ENCODE measurements around the gene TCEA2.

TCEA2 gene

DNA sequence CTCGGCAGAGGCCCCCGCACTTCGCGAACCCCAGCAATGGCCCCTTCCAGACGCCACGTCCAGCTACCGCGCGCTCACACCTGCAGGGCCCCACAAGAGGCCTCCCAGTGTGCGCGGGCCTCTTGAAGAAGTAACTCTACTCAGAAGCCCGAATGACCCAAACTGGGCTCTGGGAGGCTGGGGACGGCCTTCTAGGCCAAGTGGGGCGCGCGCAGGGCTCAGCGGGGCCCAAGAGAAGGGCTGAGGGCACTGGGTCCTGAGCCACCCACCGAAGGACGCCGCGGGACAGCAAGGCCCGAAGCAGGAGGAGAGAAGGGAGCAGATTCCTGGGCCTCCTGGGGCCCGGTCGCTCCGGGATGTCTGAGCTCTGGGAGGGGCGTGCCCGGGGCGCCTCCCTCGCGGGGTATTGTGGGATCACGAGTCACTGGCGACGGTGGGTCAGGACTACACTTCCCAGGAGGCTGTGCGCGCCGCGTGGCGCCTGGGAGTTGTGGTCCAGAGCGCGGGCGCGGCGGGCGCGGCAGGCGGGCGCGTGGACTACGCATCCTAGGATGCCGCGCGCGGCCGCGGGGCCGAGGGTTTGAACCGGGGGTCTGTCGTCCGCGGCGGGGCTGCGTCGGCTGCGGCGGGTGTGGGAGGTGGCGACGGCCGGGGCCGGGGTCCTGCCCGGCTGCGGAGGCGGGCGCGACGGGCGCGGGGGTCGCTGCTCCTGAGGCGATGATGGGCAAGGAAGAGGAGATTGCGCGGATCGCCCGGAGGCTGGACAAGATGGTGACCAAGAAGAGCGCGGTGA, at the start of gene TCEA2:
TSS of gene TCEA2 (plus strand) at position 603 of the 793 bp plus-strand sequence. CDS start at position 718, 115 bp downstream.
- DNase-seq, result peak; percentile 94

DNA sequence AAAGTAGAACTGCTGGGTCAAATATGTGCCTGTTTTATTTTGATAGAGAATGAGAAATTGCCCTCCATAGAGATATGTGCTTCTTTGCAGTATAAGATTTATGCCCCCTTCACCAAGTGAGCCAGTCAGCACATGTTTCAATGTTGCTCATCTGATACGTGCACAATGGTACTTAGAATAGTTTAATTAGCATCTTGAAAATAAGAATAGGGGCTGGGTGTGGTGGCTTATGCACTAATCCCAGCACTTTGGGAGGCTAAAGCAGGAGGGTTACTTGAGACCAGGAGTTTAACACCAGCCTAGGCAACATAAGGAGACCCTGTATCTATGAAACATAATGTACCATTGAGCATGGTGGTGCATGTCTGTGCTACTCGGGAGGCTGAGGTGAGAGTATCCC, 47.4 kb upstream of the TCEA2 start:
- DNase-seq, result no peak

DNA sequence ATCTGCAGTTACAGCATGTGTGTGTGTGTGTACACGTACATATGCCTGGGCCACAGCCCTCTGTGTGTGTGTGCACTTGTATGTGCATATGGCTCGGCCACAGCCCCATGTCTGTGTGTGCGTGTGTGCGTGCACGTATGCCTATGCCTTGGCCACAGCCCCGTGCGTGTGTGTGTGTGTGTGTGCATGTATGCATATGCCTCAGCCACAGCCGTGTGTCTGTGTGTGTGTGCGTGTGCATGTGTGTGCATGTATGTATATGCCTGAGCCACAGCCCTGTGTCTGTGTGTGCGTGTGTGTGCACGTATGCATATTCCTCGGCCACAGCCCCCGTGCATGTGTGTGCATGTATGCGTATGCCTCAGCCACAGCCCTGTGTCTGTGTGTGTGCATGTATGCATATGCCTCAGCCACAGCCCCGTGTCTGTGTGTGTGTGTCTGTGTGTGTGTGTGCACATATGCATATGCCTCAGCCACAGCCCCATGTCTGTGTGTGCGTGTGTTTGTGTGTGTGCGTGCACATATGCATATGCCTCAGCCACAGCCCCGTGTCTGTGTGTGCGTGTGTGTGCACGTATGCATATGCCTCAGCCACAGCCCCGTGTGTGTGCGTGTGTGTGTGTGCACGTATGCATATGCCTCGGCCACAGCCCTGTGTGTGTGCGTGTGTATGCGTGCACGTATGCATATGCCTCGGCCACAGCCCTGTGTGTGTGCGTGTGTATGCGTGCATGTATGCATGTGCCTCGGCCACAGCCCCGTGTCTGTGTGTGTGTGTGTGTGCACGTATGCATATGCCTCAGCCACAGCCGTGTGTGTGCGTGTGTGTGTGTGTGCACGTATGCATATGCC, 41.6 kb upstream of the TCEA2 start:
- no peak for DNase-seq

DNA sequence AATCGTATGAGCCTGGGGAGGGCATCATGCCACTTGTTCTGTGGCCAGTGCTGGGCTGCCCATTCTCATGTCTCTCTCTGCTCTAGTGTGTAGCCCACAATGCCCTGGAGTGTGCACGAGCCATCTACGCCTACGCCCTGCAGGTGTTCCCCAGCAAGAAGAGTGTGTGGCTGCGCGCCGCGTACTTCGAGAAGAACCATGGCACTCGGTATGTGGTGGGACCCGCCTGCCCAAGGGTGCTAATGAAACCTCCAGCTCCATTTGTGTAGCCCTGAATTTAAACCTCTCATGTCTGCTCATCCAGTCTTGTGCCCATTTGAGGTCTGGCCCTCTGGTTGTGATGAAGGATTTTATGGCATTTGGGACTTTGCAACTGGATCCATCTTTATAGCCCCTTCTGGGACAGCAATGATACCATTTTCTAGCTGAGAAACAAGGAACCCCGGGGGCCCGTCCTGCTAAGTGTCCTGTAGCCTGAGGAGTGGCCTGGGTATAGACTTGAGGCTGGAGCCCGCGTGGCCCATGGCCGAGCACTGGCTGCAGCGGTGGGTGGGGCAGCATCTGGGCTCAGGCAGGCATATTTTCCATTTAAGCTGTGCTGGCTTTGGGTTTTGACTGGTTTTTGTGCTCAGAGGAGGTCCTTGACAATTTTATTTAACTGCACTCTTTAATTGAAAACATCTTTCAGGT, 40.2 kb upstream of the TCEA2 start:
- no peak for DNase-seq

DNA sequence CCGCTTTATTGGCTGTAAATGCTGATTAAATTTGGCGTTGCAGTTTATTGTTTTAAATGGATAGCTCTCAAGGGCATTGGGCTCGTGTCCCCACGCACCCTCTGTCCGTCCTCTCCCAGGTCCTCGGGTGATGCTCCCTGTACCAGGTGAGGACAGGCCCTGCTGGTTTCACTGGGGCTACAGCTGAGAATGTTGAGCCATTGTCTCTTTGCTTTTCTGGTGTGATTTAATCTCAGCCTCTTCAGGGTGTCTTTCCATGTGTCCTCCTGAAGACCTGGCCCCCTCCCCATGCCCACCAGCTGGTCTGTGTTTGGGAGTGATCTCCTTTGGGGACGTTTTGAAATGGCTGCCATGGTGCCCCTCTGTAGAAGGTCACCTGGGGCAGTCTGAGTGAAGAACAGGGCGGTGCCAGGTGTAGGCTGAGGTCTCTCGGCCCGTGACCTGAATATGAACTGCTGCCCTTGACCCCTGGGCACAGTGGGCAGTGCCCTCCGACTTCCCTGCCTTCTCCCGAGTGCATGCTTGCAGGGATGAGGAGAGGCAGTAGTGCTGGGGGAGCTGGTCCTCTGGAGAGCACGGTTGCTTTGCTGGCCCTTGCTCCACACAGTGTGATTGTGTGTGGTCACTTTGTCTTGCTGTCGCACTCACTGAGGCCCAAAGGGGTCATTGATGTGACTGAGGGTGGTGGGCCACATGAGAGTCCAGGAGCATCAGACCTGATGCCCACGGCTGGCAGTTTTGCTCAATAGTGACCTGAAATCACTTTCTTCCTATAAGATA, 39.4 kb upstream of the TCEA2 start:
- DNase-seq, result no peak

DNA sequence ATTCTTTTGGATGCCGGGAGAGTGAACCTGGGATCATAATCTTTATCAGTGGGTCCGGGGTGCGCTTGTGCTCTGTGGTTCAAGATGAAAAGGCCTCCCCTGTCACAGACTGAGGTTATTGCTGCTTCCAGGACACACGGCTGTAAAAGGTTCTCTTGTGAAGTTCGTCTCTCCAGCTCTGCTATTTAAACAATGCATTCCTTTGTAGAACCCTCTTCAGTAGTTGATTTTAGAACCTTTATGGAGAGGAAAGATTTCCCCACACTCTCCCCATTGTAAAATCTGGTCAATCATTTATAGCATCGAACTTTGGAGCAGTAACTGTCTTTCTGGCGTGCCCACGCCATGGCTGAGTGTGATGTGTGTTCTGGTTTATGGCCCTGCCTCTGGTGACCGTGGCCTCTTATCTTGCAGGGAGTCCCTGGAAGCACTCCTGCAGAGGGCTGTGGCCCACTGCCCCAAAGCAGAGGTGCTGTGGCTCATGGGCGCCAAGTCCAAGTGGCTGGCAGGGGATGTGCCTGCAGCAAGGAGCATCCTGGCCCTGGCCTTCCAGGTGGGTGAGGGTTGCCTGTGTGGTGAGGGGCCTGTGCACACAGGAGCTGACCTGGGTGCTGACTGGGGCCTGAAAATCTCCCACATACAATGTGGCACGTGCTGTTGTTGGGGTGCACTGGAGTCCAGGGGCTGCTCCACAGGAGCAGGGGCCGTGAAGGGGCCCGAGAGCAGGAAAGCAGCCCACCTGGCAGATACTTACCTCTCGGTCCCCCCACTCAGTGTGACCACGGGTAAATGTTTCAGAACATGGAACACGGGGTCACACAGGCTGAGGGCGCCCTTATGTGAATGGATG, 38.6 kb upstream of the TCEA2 start:
- DNase-seq, result no peak

DNA sequence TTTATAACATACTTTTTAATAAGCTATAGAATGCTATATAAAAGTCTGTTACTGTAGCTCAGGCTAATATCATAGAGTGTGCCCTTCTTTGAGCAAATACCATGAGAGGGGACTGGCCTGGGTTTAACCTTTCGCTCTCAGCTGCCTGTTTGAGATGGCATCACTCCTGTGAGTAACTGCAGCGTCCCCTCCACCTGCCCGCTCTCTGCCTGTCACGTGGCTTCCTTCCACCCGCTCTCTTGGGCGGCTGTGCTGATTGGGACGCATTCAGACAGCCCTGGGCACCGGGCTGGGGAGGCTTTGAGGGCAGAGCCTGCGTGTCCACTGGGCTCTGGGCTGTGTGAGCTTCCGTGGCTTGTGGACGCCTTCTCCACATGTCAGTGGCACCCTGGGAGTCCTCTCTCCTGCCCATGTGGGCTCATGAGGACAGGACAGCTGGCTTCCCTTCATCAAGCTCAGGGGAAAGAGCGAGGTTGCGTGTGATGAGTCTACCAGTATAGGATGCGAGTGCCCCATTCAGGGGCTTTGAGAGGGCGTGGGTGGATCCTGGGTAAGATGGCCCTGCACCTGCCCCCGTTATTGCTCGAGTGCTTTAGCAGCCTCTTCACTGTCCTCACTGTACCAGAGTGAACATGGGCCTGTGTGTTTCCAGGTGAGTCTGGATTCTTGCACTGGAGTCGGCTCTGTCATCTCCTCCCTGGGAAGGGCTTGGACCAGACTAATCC, 37.7 kb upstream of the TCEA2 start:
- DNase-seq, result no peak

DNA sequence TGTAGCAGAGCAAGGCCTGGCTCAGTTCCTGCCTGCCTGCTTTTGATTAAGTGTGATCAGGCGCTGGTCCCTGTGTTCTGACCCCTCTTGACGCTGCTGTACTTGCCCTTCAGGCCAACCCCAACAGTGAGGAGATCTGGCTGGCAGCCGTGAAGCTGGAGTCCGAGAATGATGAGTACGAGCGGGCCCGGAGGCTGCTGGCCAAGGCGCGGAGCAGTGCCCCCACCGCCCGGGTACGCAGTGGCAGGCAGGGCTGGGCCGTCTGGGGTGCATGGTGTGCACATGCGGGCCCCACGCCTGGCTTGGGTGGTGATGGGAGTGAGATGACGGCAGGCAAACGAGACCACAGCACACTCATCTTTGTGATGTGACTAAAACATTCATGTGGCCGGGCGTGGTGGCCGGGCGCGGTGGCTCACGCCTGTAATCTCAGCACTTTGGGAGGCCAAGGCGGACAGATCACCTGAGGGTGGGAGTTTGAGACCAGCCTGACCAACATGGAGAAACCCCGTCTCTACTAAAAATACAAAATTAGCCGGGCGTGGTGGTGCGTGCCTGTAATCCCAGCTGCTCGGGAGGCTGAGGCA, 37.1 kb upstream of the TCEA2 start:
- no peak for DNase-seq

DNA sequence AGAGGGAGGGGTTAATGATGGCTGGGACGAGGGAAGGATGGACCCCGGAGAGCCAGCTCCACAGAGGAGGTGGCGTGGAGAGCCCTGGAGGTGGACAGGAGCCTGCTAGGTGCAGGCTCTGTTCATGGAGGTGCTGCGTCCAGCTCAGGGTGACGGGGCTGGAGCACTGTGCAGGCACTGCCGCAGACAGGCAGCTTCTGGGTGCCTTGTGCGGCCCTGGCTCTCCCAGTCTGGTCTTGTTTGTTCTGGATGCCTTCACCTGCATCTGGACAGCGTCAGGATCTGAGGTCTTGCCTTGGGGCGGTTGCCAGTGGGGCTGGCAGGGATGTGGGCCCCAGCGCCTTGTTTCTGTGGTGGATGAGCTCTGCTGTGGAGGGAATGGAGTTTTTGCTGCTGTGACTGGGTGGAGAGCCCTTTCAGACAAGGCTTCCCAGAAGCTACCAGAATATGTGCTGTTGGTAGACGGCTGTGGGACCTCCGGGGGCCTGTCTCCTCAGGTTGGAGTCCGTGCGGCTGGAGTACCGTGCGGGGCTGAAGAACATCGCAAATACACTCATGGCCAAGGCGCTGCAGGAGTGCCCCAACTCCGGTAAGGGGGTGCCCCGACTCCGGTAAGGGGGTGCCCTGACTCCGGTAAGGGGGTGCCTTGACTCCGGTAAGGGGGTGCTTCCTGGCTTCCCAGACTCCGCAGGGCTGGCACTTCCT, 34.9 kb upstream of the TCEA2 start:
- no peak for DNase-seq

DNA sequence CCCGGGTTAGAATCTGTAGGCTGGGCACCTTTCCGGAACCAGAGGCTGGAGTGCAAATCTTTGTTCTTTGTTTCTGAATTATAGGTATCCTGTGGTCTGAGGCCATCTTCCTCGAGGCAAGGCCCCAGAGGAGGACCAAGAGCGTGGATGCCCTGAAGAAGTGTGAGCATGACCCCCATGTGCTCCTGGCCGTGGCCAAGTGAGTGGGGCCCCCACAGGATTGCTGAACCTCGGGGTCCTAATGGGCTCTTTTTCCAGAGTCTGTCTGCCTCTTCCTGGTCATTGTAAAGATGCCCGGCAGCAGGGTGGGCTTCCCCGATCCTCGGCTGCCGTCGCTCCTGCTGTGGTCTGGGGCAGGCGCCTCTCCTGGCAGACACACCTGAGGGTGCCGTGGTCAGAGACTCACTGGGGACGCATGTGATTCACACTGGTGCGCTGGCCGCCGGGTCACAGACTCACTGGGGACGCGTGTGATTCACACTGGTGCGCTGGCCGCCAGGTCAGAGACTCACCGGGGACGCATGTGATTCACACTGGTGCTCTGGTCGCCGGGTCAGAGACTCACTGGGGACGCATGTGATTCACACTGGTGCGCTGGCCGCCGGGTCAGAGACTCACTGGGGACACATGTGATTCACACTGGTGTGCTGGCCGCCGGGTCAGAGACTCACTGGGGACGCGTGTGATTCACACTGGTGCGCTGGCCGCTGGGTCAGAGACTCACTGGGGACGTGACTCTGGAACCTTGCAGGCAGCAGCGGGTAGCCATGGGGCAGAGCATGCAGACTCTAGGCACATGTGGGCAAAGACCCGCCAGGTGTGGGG, 33.5 kb upstream of the TCEA2 start:
- no peak for DNase-seq

DNA sequence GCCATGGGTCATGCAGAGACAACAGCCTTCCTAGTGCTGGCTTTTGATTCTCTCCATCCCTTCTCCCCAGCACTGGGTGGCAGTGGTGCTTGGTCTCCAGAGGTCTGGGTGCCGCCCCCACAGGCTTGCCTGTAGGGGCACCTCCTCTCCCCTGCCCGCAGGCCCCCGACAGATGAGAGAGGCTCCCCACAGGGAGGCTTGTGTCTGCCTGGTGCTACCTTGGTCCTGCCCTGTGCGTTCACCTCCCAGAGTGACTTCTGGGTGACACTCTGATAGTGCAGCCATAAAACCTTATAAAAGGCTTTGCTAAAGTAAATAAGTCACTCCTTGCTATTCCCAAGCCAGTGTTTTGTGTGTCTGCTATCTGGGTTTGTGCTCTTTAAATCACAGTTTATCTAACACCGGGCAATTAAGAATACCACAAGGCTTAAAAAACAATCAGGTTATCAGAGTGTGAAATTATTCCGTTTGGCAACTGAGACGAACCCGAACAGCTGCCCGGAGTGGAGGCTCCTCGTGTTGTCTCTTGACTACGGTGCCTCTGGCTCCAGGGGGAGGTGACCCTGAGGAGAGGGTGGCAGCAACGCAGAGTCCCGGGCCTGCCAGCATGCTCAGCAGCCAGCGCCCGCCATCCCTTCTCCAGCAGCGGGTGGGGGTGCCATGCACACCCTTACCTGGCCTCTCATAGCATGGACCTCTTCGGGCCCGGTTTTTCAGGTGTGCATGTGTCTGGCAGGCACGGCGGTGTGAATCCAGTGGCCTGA, 32.4 kb upstream of the TCEA2 start:
- no peak for DNase-seq

DNA sequence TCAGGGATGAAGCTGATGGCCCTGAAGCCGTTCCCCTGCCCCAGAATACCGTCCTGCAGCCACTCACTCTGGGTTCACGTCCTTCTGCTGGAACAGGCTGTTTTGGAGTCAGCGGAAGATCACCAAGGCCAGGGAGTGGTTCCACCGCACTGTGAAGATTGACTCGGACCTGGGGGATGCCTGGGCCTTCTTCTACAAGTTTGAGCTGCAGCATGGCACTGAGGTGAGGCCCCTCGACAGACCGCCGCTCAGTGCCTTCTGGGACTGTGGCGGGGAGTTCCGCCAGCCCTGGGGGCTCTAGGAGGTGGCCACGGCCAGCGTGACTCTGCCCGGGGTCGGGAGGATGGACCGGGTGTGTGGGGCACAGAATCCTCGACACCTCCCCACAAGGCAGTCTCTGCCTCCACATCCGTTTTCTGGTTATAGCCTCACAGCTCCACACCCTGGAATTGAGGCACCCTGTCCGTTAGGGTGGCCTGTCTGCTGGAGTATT, 31.1 kb upstream of the TCEA2 start:
- DNase-seq, result no peak

DNA sequence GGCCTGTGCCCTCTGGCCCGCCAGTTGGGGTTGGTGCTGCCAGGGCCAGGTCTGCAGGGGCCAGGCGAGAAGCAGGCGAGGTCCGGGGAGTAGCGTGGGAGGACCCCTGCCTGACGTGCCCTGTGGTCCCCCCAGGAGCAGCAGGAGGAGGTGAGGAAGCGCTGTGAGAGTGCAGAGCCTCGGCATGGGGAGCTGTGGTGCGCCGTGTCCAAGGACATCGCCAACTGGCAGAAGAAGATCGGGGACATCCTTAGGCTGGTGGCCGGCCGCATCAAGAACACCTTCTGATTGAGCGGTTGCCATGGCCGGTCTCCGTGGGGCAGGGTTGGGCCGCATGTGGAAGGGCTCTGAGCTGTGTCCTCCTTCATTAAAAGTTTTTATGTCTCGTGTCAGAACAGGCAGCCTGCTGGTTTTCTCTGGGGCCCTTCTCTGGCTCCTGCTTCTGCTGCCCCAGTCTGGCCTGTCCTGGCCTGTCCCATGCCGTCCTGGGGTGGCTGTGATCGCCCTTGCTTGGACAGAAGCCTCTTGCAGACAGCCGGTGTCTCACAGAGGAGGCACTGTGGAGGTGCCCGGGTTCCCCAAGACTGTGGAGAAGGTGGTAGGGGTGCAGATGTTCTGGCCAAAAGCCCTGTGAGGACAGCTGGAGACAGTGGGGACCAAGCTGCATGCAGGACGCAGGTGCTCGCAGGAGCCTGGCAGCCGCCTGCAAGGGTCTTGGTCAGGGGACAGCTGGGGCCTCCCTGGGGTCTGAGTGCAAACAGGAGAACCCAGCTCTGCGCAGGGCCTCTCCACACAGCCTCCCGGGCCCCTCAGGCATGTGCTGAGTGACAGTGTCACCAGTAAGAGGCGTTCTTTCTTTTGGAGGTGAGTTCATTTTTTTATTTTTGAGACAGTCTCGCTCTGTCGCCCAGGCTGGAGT, 30.0 kb upstream of the TCEA2 start:
- no peak for DNase-seq

DNA sequence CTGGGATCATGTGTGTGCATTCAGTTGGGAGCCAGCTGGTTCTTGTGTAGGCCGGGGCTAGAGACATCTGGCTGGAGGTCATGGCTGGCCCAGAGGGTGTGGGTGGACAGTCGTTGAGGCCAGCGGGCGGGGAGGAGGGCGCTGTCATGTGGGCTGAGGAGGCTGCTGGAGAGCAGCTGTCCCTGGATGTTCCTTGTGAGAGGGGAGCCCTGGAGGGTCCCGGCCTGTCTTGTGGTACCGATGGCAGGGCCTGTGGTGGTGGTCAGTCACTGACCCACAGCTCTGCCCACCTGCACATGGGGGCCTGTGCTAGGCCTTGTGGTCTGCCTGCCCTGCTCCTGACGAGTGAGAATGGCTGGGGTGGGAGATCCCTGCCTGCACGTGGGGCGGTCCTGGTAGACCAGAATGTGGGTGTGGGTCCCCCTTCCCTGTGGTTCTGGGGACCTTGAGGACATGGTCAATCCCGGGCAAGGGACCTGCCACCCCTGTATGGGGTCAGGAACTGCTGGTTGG, 29.0 kb upstream of the TCEA2 start:
- DNase-seq, result no peak

DNA sequence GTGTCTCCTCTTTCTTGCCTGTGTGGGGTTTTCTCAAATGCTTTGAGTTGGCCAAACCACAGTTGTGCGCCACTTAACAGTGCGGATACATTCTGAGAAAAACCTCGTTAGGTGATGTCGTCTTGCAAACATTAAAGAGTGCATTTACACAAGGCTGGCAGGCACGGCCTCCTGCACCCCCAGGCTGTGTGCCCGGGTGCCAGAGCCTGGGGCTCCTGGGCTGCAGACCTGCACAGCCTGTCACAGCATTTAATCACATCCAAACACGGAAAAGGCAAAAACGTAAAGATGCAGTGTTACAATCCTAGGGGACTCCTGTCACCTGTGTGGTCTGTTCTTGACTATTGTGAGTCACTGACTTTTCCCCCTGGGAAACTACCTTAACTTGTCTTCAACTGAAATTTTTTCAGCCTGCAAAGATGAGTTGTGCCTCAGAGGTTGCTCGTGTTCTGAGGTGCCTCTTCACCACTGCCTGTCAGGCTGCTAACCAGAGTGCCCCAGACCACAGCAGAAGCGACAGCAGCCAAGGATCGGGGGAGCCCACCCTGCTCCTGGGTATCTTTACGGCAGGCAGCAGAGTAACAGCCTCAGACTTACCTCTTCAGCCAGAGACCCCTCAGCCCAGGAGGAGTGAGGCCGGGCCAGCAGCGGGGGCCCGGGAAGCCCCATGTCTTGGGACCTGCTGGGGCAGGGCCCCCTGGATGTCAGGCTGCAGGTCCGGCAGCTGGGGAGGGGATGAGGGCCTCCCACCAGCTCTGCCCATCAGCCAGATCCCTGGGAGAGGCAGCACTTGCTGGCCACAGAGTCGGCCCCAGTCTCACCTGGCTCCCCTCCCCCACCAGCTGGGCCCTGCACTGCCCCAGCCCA, 27.7 kb upstream of the TCEA2 start:
- DNase-seq, result no peak

DNA sequence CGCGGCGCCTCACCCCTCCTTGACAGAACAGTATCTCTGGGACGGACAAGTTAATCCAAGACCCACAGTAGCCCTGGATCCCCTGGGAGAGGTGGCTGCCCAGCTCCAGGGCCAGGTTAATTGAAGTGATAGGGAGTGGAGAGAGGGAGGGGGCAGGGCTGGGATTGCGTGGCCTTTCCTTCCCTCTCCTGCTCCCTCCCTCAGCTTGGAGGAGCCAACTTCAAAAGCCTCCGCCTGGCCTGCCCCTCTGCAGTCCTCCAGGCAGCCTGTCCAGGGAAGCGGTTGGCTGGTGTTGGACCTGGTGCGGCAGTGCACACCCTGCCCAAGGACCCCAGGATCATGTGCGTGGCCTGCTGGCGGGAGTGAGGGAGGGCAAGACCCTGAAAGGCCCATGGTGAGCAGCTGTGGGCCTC, 27.1 kb upstream of the TCEA2 start, which contains the start of gene C20orf204:
TSS of gene C20orf204 (plus strand) at position 250 of the 413 bp plus-strand sequence. CDS start at position 392, 142 bp downstream.
- no peak for DNase-seq
